ENCODE data around the gene LRRC74B. TPM values are rescaled to one million over a fixed set of nuclear protein-coding genes. Genes with fewer than 3 reads are reported as not detected.

LRRC74B gene
- total RNA-seq, 1 experiment from 2014 or later: not detected

- ATAC-seq (no peak), DNase-seq (no peak)
- no peaks in the 10 kb centered on the region for H4K20me1 ChIP-seq (ENCODE audit: low read length)
- no peak overlapping the region for H3K4me2 ChIP-seq (ENCODE audit: low read length)
- H3K9me2 ChIP-seq (replicated peaks; ENCODE audit: low read length): no peaks in the 10 kb centered on the region
- H3K79me2 ChIP-seq (ENCODE audit: low read length): no peaks in the 10 kb centered on the region
- H3K9me3 ChIP-seq (ENCODE audit: low read length): no peaks in the 10 kb centered on the region
- H3K27ac ChIP-seq (ENCODE audit: low read length): no peak overlapping the region
- ChIA-PET POLR2A (ENCODE audit: unreplicated experiment) (no interaction called here), CTCF (no interaction called here)
- intact Hi-C loops (cut with micrococcal nuclease): no loop called here
- H3K4me3 ChIP-seq (ENCODE audit: low read length): no peak overlapping the region
- H3F3A ChIP-seq (ENCODE audit: low read length, unreplicated experiment): no peaks in the 10 kb centered on the region
- no TSS peak for BruUV-seq (replicated peaks)
- no peaks in the 10 kb centered on the region for H3K27me3 ChIP-seq (ENCODE audit: low read length)
- no peaks in the 10 kb centered on the region for H3K4me1 ChIP-seq (ENCODE audit: insufficient read depth, low read length)
- TF ChIP-seq EZH2 (IDR thresholded peaks at IDR 0.05; ENCODE audit: low read length, unreplicated experiment) (no peak), EZH2phosphoT487 (IDR thresholded peaks at IDR 0.05; ENCODE audit: borderline replicate concordance, low read length) (no peak), CTCF (conservative IDR thresholded peaks at IDR 0.05; ENCODE audit: low read depth, low read length) (no peak)
- H3K36me3 ChIP-seq (ENCODE audit: low read depth, low read length): no peaks in the 10 kb centered on the region
- H3K9ac ChIP-seq (ENCODE audit: low read length): no peak overlapping the region
- H2AFZ ChIP-seq (ENCODE audit: low read length): no peak overlapping the region
Measured at GRCh38 chr22:21032868-21033688, 12.7 kb upstream of the LRRC74B start.

GRCh38 chr22:21033895-21034294 is 11.9 kb upstream of the LRRC74B start:
- Histone ChIP-seq H3K36me3 (ENCODE audit: low read depth, low read length) (no peaks in the 10 kb centered on the region), H3K9ac (ENCODE audit: low read length) (no peak overlapping the region), H4K20me1 (ENCODE audit: low read length) (no peaks in the 10 kb centered on the region), H3K4me3 (ENCODE audit: low read length) (no peak overlapping the region), H3K9me3 (ENCODE audit: low read length) (no peaks in the 10 kb centered on the region), H3F3A (ENCODE audit: low read length, unreplicated experiment) (no peaks in the 10 kb centered on the region), H3K4me2 (ENCODE audit: low read length) (no peak overlapping the region), H3K79me2 (ENCODE audit: low read length) (no peaks in the 10 kb centered on the region), H3K27me3 (ENCODE audit: low read length) (no peaks in the 10 kb centered on the region), H3K9me2 (replicated peaks; ENCODE audit: low read length) (no peaks in the 10 kb centered on the region), H3K27ac (ENCODE audit: low read length) (no peak overlapping the region), H2AFZ (ENCODE audit: low read length) (no peak overlapping the region), H3K4me1 (ENCODE audit: insufficient read depth, low read length) (no peaks in the 10 kb centered on the region)
- POLR2A ChIA-PET (ENCODE audit: unreplicated experiment): no interaction called here
- CTCF ChIA-PET: no interaction called here
- DNase-seq (no peak), ATAC-seq (no peak)
- no TSS peak for BruUV-seq (replicated peaks)
- intact Hi-C loops (cut with micrococcal nuclease): no loop called here
- TF ChIP-seq CTCF (conservative IDR thresholded peaks at IDR 0.05; ENCODE audit: low read depth, low read length) (no peak), EZH2 (IDR thresholded peaks at IDR 0.05; ENCODE audit: low read length, unreplicated experiment) (no peak), EZH2phosphoT487 (IDR thresholded peaks at IDR 0.05; ENCODE audit: borderline replicate concordance, low read length) (no peak)

- H3K4me3 ChIP-seq (ENCODE audit: low read length): no peak overlapping the region
- no peaks in the 10 kb centered on the region for H3K9me3 ChIP-seq (ENCODE audit: low read length)
- intact Hi-C loops (cut with micrococcal nuclease): no loop called here
- no peak overlapping the region for H3K9ac ChIP-seq (ENCODE audit: low read length)
- H3K27me3 ChIP-seq (ENCODE audit: low read length): no peaks in the 10 kb centered on the region
- H3K36me3 ChIP-seq (ENCODE audit: low read depth, low read length): no peaks in the 10 kb centered on the region
- no peaks in the 10 kb centered on the region for H3K9me2 ChIP-seq (replicated peaks; ENCODE audit: low read length)
- no peaks in the 10 kb centered on the region for H3K4me1 ChIP-seq (ENCODE audit: insufficient read depth, low read length)
- H2AFZ ChIP-seq (ENCODE audit: low read length): no peak overlapping the region
- no peaks in the 10 kb centered on the region for H4K20me1 ChIP-seq (ENCODE audit: low read length)
- DNase-seq (no peak), ATAC-seq (no peak)
- BruUV-seq (replicated peaks): no TSS peak
- H3K27ac ChIP-seq (ENCODE audit: low read length): no peak overlapping the region
- H3F3A ChIP-seq (ENCODE audit: low read length, unreplicated experiment): no peaks in the 10 kb centered on the region
- no peak overlapping the region for H3K4me2 ChIP-seq (ENCODE audit: low read length)
- CTCF ChIA-PET: no interaction called here
- POLR2A ChIA-PET (ENCODE audit: unreplicated experiment): no interaction called here
- H3K79me2 ChIP-seq (ENCODE audit: low read length): no peaks in the 10 kb centered on the region
- no peak for TF ChIP-seq EZH2phosphoT487 (IDR thresholded peaks at IDR 0.05; ENCODE audit: borderline replicate concordance, low read length)
- TF ChIP-seq EZH2 (IDR thresholded peaks at IDR 0.05; ENCODE audit: low read length, unreplicated experiment): no peak
- no peak for TF ChIP-seq CTCF (conservative IDR thresholded peaks at IDR 0.05; ENCODE audit: low read depth, low read length)
Measured at GRCh38 chr22:21034989-21035388, 10.8 kb upstream of the LRRC74B start.

All from PC-3 (cell line).